ENCODE measurements around the gene CDCP1. TPM values are rescaled to one million over a fixed set of nuclear protein-coding genes. Genes with fewer than 3 reads are reported as not detected.

CDCP1 gene
- total RNA-seq, 2 experiments from 2014 or later, result 1.7 to 1.8 TPM

DNA sequence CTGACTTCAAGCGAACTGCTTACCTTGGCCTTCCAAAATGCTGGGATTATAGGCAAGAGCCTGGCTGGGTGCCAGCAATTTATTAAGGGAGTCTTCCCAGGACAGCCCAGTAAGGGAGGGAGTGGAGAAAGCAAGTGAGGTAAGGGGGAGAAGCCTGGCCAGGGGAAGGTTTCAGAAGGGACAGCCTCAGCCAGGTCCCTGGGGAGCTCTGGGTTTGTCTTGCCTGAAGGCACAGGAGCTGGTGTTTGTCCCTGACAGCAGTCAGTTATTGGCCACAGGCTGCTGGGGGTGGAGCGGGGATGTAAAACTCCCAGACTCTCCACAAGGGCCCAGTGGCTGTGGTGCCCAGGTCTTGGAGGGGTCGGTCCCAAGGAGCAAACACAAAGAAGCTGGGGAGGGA, 33.0 kb upstream of the CDCP1 start:
- H3K27ac Mint-ChIP-seq, result no peak overlapping the region
- H3K4me1 Mint-ChIP-seq (ENCODE audit: low read depth), result no peaks in the 10 kb centered on the region
- intact Hi-C loops (cut with DNase I, micrococcal nuclease), result no loop called here
- no peaks in the 10 kb centered on the region for H3K9me3 Mint-ChIP-seq
- DNase-seq (no peak), ATAC-seq (ENCODE audit: poor library complexity) (no peak)
- Histone ChIP-seq H3K27me3 (ENCODE audit: control insufficient read depth in 1 of 2, insufficient read depth in 2 of 2, low read length in 2 of 2) (peaks cover 0 to 7% of the 10 kb centered on the region in 2 experiments), H3K36me3 (ENCODE audit: insufficient read depth, low read length) (no peaks in the 10 kb centered on the region), H3K4me3 (ENCODE audit: low read length) (no peak overlapping the region), H3K27ac (ENCODE audit: low read depth in 1 of 2, low read length in 2 of 2) (no peak overlapping the region), H3K4me1 (ENCODE audit: insufficient read depth, low read length) (no peaks in the 10 kb centered on the region), H3K9me3 (ENCODE audit: control insufficient read depth in 1 of 2, insufficient read depth in 1 of 2, low read length in 2 of 2) (no peaks in the 10 kb centered on the region)
- ChIA-PET CTCF (interaction anchor here (1.0 kb wide), 1 partner anchor 185 kb away, joined by 3 read pairs; no protein-coding TSS in a partner anchor), POLR2A (no interaction called here)
- peaks cover 4% of the 10 kb centered on the region for H3K27me3 Mint-ChIP-seq
- H3K36me3 Mint-ChIP-seq (ENCODE audit: low read depth), result no peaks in the 10 kb centered on the region
- TF ChIP-seq, protein P1, sequence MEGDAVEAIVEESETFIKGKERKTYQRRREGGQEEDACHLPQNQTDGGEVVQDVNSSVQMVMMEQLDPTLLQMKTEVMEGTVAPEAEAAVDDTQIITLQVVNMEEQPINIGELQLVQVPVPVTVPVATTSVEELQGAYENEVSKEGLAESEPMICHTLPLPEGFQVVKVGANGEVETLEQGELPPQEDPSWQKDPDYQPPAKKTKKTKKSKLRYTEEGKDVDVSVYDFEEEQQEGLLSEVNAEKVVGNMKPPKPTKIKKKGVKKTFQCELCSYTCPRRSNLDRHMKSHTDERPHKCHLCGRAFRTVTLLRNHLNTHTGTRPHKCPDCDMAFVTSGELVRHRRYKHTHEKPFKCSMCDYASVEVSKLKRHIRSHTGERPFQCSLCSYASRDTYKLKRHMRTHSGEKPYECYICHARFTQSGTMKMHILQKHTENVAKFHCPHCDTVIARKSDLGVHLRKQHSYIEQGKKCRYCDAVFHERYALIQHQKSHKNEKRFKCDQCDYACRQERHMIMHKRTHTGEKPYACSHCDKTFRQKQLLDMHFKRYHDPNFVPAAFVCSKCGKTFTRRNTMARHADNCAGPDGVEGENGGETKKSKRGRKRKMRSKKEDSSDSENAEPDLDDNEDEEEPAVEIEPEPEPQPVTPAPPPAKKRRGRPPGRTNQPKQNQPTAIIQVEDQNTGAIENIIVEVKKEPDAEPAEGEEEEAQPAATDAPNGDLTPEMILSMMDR (IDR thresholded peaks at IDR 0.05), result no peak
- no peak overlapping the region for H3K4me3 Mint-ChIP-seq

DNA sequence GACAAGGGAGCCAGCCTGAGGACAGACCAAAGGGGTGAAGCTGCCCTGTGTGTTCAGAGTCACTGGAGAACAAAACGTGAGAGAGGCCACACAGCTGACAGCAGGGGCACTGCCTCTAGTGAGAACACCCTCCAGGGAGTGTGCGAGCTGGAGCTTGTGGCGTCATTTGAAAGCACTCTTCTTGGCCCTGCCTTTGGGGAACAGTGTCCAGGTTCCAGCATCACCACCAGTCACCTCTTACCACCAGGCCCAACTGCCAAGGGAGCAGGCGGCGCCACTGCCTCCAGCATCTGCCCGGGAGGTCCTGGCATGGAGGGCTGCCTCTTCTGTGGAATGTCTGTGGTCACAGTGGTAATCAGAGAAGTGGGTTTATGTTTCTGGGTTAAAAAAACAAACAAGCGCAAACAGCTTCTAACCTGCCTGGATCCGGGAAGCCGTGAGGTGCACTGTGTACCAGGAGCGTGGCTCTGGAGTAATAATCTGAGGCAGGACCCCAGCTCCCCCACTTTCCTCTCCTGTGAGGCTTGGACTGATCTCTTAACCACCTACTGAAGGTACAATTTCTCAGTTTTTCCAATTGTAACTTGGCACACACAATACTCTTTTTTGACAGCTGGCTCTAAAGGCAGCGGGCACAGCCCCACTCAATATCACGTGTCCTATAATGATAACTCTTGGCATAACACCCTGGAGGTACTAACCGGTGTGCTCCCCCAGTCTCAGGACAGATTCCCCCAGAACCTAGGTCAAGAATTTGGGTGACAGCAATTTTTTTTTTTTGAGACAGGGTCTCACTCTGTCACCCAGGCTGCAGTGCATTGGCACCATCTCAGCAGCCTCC, 32.2 kb upstream of the CDCP1 start:
- H3K27ac Mint-ChIP-seq, result no peak overlapping the region
- H3K4me1 ChIP-seq (ENCODE audit: insufficient read depth, low read length), result no peaks in the 10 kb centered on the region
- H3K36me3 Mint-ChIP-seq (ENCODE audit: low read depth), result no peaks in the 10 kb centered on the region
- H3K4me3 ChIP-seq (ENCODE audit: low read length), result no peak overlapping the region
- TF ChIP-seq, protein P1 (IDR thresholded peaks at IDR 0.05), result no peak
- no peak for DNase-seq
- peaks cover 0 to 7% of the 10 kb centered on the region in 2 experiments for H3K27me3 ChIP-seq (ENCODE audit: control insufficient read depth in 1 of 2, insufficient read depth in 2 of 2, low read length in 2 of 2)
- no peak overlapping the region for H3K27ac ChIP-seq (ENCODE audit: low read depth in 1 of 2, low read length in 2 of 2)
- no peaks in the 10 kb centered on the region for H3K9me3 Mint-ChIP-seq
- H3K27me3 Mint-ChIP-seq, result peaks cover 4% of the 10 kb centered on the region
- intact Hi-C loops (cut with DNase I, micrococcal nuclease), result no loop called here
- ChIA-PET CTCF (interaction anchor here (1.0 kb wide), 1 partner anchor 184 kb away, joined by 3 read pairs; no protein-coding TSS in a partner anchor), POLR2A (no interaction called here)
- no peaks in the 10 kb centered on the region for H3K4me1 Mint-ChIP-seq (ENCODE audit: low read depth)
- no peak for ATAC-seq (ENCODE audit: poor library complexity)
- H3K9me3 ChIP-seq (ENCODE audit: control insufficient read depth in 1 of 2, insufficient read depth in 1 of 2, low read length in 2 of 2), result no peaks in the 10 kb centered on the region
- H3K4me3 Mint-ChIP-seq, result no peak overlapping the region
- H3K36me3 ChIP-seq (ENCODE audit: insufficient read depth, low read length), result no peaks in the 10 kb centered on the region

DNA sequence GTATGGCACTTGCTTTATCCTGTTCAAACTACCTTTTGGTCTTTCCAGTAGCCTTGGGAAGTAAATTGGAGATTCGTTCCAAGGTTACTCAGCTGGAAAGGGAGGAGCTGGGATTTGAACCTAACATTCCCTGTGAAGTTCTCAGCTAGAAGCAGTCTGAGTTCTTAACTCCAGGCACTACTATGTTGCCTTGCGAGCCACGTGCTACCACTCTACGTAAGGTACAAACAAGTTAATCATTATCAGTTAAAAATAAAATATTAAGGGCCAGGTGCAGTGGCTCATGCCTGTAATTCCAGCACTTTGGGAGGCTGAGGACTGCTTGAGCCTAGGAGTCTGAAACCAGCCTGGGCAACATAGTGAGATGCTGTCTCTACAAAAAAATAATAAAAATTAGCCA, 30.7 kb upstream of the CDCP1 start:
- H3K27me3 Mint-ChIP-seq, result peaks cover 4% of the 10 kb centered on the region
- no peak overlapping the region for H3K27ac ChIP-seq (ENCODE audit: low read depth in 1 of 2, low read length in 2 of 2)
- no peaks in the 10 kb centered on the region for H3K4me1 ChIP-seq (ENCODE audit: insufficient read depth, low read length)
- no peak for DNase-seq
- no peak overlapping the region for H3K4me3 Mint-ChIP-seq
- TF ChIP-seq, protein P1 (IDR thresholded peaks at IDR 0.05), result no peak
- H3K9me3 ChIP-seq (ENCODE audit: control insufficient read depth in 1 of 2, insufficient read depth in 1 of 2, low read length in 2 of 2), result no peaks in the 10 kb centered on the region
- H3K4me3 ChIP-seq (ENCODE audit: low read length), result no peak overlapping the region
- ChIA-PET CTCF (interaction anchor here (1.3 kb wide), 1 partner anchor 24 kb away, joined by 3 read pairs; no protein-coding TSS in a partner anchor), POLR2A (no interaction called here)
- H3K4me1 Mint-ChIP-seq (ENCODE audit: low read depth), result no peaks in the 10 kb centered on the region
- no peaks in the 10 kb centered on the region for H3K36me3 Mint-ChIP-seq (ENCODE audit: low read depth)
- H3K27ac Mint-ChIP-seq, result no peak overlapping the region
- no peak for ATAC-seq (ENCODE audit: poor library complexity)
- H3K36me3 ChIP-seq (ENCODE audit: insufficient read depth, low read length), result no peaks in the 10 kb centered on the region
- intact Hi-C loops (cut with DNase I, micrococcal nuclease), result no loop called here
- H3K27me3 ChIP-seq (ENCODE audit: control insufficient read depth in 1 of 2, insufficient read depth in 2 of 2, low read length in 2 of 2), result peaks cover 0 to 7% of the 10 kb centered on the region in 2 experiments
- H3K9me3 Mint-ChIP-seq, result no peaks in the 10 kb centered on the region
